Osteoblast (primary cell): ENCODE results near the gene TYW1B. TPM values are rescaled to one million over a fixed set of nuclear protein-coding genes. Genes with fewer than 3 reads are reported as not detected.
"Not testable (repeated sequence)": the region's sequence is repeated elsewhere in the genome, so short reads cannot be mapped to it uniquely, and the experiment has no call there.

Experiments used
- DNase-seq: peaks from one replicate; pipeline ENCODE4 v3.0.0; 2011; ENCODE audit warnings: low spot score, mixed read lengths; ENCODE audit not compliant: insufficient read length; ENCODE audit errors: missing footprints
- H2AFZ ChIP-seq: 2 replicates; pipeline ENCODE4 v1.6.0; 2011; ENCODE audit warnings: mild to moderate bottlenecking, low read length
- H3K27ac ChIP-seq: 2 replicates; pipeline ENCODE4 v1.5.1; 2011; ENCODE audit warnings: mild to moderate bottlenecking, low read depth, low read length, moderate library complexity
- H3K27me3 ChIP-seq: 2 replicates; pipeline ENCODE4 v1.6.0; 2012; ENCODE audit warnings: mild to moderate bottlenecking, control low read depth, inconsistent platforms, low read length, moderate library complexity; ENCODE audit not compliant: insufficient read depth
- H3K36me3 ChIP-seq: 2 replicates; pipeline ENCODE4 v1.5.1; 2011; ENCODE audit warnings: mild to moderate bottlenecking, low read length, control low read depth, moderate library complexity; ENCODE audit not compliant: insufficient read depth
- H3K4me1 ChIP-seq: 2 replicates; pipeline ENCODE4 v1.5.1; 2011; ENCODE audit warnings: mild to moderate bottlenecking, low read length, control low read depth, moderate library complexity; ENCODE audit not compliant: insufficient read depth
- H3K4me2 ChIP-seq: 2 replicates; pipeline ENCODE4 v1.6.0; 2011; ENCODE audit warnings: mild to moderate bottlenecking, low read length; ENCODE audit not compliant: insufficient read depth
- H3K4me3 ChIP-seq: fragments of 200-600 bp; sonication (generic); 3 replicates; pipeline ENCODE4 v1.5.1; 2012; ENCODE audit warnings: mild to moderate bottlenecking, low read length, inconsistent platforms; ENCODE audit not compliant: insufficient read depth
- H3K79me2 ChIP-seq: 2 replicates; pipeline ENCODE4 v1.6.0; 2012; ENCODE audit warnings: mild to moderate bottlenecking, low read length, control low read depth, inconsistent platforms; ENCODE audit not compliant: insufficient read depth
- H3K9me3 ChIP-seq: 2 replicates; pipeline ENCODE4 v1.5.1; 2011; ENCODE audit warnings: low read depth, low read length, control low read depth
- H4K20me1 ChIP-seq: 2 replicates; pipeline ENCODE4 v1.6.0; 2012; ENCODE audit warnings: mild to moderate bottlenecking, low read length, control low read depth; ENCODE audit not compliant: insufficient read depth
- CTCF ChIP-seq: IDR thresholded peaks from 2 replicates; pipeline ENCODE4 v1.5.1; 2011; ENCODE audit warnings: mild to moderate bottlenecking, low read depth, low read length, moderate library complexity; ENCODE audit errors: extremely low read depth
- total RNA-seq: library from RNA; depleted of rRNA; stranded (reverse); fragments of >200 nt; gene quantifications from 2 replicates; pipeline ENCODE4 v1.2.3, GENCODE V29; 2012

TYW1B gene
- total RNA-seq, 1 donor: 2.2 TPM

- not testable (repeated sequence) for H4K20me1 ChIP-seq, H2AFZ ChIP-seq, H3K9me3 ChIP-seq, H3K36me3 ChIP-seq, H3K27ac ChIP-seq, DNase-seq, H3K79me2 ChIP-seq, H3K27me3 ChIP-seq, H3K4me2 ChIP-seq, H3K4me3 ChIP-seq
- H3K4me1 ChIP-seq: peaks cover 11% of the 10 kb centered on the region
These were observed 21.1 kb downstream of the TYW1B start for GRCh38 chr7:72806851-72807250.

- Histone ChIP-seq H3K4me2 (no peak overlapping the region), H3K27ac (peak overlapping the region; percentile 78), H3K4me1 (peaks cover 17% of the 10 kb centered on the region), H3K4me3 (no peak overlapping the region), H3K79me2 (no peaks in the 10 kb centered on the region), H3K27me3 (no peaks in the 10 kb centered on the region), H3K36me3 (no peaks in the 10 kb centered on the region), H4K20me1 (no peaks in the 10 kb centered on the region), H2AFZ (no peak overlapping the region), H3K9me3 (no peaks in the 10 kb centered on the region)
- peak; percentile 55 for DNase-seq
- no peak for TF ChIP-seq CTCF
These were observed 22.2 kb downstream of the TYW1B start for GRCh38 chr7:72805526-72806494.

GRCh38 chr7:72803778-72804177 is 24.2 kb downstream of the TYW1B start:
- not testable (repeated sequence) for H2AFZ ChIP-seq, H4K20me1 ChIP-seq, DNase-seq, H3K9me3 ChIP-seq, H3K79me2 ChIP-seq, H3K36me3 ChIP-seq, H3K27ac ChIP-seq, H3K27me3 ChIP-seq, H3K4me3 ChIP-seq, H3K4me2 ChIP-seq
- peaks cover 17% of the 10 kb centered on the region for H3K4me1 ChIP-seq

GRCh38 chr7:72801564-72801963 is 26.4 kb downstream of the TYW1B start:
- not testable (repeated sequence) for H3K4me3 ChIP-seq, DNase-seq, H2AFZ ChIP-seq, H3K27me3 ChIP-seq, H3K36me3 ChIP-seq, H3K9me3 ChIP-seq, H3K79me2 ChIP-seq, H4K20me1 ChIP-seq
- Histone ChIP-seq H3K27ac (peak overlapping the region; percentile 42), H3K4me1 (peaks cover 17% of the 10 kb centered on the region), H3K4me2 (peak overlapping the region; percentile 36)

- H3K36me3 ChIP-seq, H2AFZ ChIP-seq, H3K4me1 ChIP-seq, H3K79me2 ChIP-seq, H4K20me1 ChIP-seq, DNase-seq, H3K27ac ChIP-seq, H3K4me3 ChIP-seq, H3K9me3 ChIP-seq, H3K27me3 ChIP-seq, H3K4me2 ChIP-seq: not testable (repeated sequence)
These were observed 32.6 kb downstream of the TYW1B start for GRCh38 chr7:72795401-72795800.
